HL-60 (cell line): ENCODE data around the gene MTG2.

Experiments used
- CTCF ChIP-seq: IDR thresholded peaks from one replicate; pipeline ENCODE4 v1.5.1; 2011; ENCODE audit warnings: low read length, control low read depth, inconsistent platforms; ENCODE audit not compliant: insufficient read depth
- GABPA ChIP-seq: IDR thresholded peaks from 2 replicates; pipeline ENCODE4 v1.6.1; 2012; ENCODE audit warnings: low read depth
- POLR2AphosphoS5 ChIP-seq: IDR thresholded peaks from 2 replicates; pipeline ENCODE4 v1.6.1; 2012; ENCODE audit warnings: low read depth
- REST ChIP-seq: IDR thresholded peaks from 2 replicates; pipeline ENCODE4 v1.6.1; 2012; ENCODE audit warnings: low read depth; ENCODE audit not compliant: insufficient replicate concordance

DNA sequence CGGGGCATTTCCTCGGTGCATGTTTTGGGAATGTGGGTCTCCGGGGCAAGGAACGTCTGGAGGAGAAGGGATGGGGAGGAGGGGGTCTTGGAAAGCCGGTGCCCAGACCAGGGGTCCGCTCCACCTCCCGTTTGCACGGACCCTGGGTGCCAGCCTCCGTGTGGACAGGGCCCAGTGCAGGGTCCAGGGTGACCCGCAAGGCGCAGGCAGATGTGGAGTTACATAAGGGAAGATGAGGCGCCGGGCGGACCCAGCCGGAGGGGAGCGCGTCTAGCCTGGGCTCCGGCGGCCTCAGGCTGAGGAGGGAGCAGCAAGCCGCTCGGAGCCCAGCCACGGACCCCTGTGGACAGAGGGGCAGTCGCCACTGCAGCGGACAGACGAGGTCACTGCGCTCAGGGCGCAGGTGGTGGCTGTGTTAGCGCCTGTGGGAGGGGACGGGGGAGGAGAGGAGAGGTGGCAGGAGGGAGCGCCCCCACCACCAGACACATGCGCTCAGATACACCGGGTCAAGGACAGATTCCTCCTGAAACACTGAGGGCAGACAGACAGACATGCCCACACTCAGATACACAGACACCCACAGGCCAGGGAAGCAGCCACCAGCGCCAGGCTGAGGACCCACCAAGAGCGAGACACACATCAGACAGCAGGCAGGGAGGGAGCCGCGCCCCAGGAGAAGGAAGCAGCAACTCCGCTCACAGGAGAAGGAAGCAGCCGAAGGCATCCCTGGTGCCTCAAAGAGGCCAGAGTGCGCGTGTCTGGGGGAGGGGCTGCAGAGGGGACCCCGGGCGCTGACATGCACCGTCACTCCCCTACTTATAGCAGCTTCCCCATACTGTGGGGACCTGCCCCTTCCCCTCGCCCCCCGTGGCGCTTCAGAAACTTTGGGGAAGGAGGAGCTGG, 38.1 kb downstream of the MTG2 start:
- TF ChIP-seq CTCF: no peak
- TF ChIP-seq GABPA: no peak
- no peak for TF ChIP-seq POLR2AphosphoS5
- TF ChIP-seq REST: no peak
